HPDE6-E6E7 (cell line): Measurements from ENCODE around the gene MRPS14.
"Not testable (repeated sequence)": the region's sequence is repeated elsewhere in the genome, so short reads cannot be mapped to it uniquely, and the experiment has no call there.

Source experiments
- DNase-seq: peaks from one replicate; pipeline ENCODE4 v3.0.0; 2011; ENCODE audit warnings: missing footprints; ENCODE audit errors: extremely low spot score

MRPS14 gene

GRCh38 chr1:175023043-175023921 is at the start of gene MRPS14:
Gene MRPS14 (minus strand): TSS chr1:175023425. CDS start chr1:175023408, 17 bp downstream.
- DNase-seq: peak; percentile 91

DNA sequence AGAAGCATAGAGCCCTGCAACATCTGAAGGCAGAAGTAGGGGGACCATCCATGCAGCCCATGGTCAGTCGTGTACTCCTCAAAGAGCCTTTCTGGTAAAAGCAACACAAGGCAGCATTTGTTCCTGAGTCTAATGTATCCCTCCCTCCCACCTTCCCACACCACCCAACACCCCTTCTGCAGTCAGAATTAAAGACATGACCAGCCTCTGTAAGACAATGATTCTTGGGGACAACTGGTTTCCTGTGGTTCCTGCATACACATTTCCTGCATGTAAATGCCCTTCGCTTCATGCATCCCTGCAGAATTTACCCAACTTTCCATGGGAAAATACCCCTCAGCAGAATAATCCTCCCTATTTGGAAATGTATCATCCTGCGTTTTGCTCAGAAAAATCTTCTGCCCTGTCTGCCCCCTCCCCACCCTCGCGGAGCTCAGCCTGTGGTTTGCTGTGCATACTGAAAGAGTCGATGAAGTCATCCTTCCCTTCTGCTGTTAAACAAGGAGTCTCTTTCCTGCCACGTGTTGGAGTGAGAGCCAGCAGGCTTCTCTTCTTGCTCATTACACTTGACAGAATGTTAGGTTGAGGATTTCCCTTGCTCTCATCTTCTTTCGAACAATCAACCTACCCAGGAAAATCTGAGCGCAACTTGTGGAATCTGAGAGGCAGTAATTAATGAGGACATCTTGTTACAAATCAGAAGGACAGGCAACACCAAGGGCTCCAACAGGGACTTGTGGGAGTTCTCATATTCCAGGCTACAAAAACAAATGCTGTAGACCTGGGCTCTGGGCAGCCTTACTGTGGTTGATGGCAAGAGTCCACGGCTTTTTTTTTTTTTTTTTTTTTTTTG is 49.1 kb upstream of the MRPS14 start:
- DNase-seq: no peak

GRCh38 chr1:175071276-175071943 is 48.2 kb upstream of the MRPS14 start:
- no peak for DNase-seq

DNA sequence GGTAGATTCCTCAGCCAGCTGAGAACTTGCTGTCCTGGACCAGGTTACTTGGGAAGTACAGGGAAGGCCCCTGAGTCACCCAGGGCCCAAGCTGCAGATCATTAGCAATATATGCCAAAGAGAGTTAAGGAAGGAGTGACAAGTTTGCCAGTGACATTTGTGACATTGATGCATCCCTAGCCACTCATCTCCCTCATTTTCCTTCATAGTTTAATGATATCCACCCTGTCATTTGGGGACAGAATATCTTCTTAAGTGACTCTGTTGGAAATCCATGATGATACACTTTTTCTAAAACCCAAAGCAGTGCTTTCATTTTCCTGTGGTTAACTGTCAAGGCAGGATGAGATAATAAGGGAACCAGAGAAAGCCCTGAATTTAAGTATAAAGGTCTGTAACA is 47.6 kb upstream of the MRPS14 start:
- no peak for DNase-seq

GRCh38 chr1:175067362-175068106 is 44.3 kb upstream of the MRPS14 start, which contains the start of gene TNN:
Gene TNN (plus strand): TSS chr1:175067833. CDS start chr1:175077419, 9,586 bp downstream.
- no peak for DNase-seq

DNA sequence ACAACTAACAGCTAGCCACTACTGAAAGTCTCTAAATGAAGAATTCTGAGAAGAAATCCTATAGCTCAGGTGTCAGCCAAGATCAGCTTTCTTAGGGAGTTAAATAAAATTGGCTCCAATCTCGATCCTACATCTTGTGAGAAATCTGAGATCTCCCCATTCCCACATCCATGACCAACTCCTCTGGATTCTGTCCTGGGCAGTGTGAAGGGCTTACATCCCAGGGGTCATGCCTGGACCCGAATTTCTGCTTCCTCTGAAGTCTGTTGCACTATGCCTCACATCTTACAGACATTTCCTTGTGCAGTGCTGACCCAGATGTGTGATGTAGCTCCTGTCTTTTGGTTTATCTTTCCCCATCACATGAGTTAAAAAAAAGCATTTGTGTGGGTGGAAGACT is 39.6 kb upstream of the MRPS14 start:
- DNase-seq: no peak

GRCh38 chr1:175062339-175062738 is 39.1 kb upstream of the MRPS14 start:
- DNase-seq: no peak

GRCh38 chr1:175054736-175055135 is 31.5 kb upstream of the MRPS14 start:
- DNase-seq: no peak

GRCh38 chr1:175050992-175051391 is 27.8 kb upstream of the MRPS14 start:
- DNase-seq: no peak

- DNase-seq: no peak
Measured at GRCh38 chr1:175045519-175045918, 22.3 kb upstream of the MRPS14 start.

DNA sequence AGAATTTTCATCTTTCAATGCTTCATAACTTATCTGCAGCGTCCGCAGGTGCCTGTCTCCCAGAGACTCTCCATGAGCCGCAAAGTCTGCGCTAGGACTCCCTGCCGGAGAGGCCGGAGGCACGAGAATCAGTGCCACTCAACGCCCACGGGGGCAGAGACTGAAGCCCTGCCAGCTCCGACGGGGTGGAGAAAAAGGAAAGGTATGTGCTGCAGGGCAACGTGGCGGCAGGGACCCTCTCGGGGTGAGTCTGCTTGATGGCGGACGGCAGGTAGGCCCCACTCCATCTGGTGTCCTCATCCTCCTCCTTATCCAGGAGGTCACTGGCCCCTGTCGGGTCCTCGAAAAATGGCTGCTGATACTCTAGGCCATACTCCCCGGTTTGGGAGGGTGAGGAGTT is 21.9 kb upstream of the MRPS14 start:
- DNase-seq: no peak

- DNase-seq: not testable (repeated sequence)
Measured at GRCh38 chr1:175044591-175044990, 21.4 kb upstream of the MRPS14 start.

DNA sequence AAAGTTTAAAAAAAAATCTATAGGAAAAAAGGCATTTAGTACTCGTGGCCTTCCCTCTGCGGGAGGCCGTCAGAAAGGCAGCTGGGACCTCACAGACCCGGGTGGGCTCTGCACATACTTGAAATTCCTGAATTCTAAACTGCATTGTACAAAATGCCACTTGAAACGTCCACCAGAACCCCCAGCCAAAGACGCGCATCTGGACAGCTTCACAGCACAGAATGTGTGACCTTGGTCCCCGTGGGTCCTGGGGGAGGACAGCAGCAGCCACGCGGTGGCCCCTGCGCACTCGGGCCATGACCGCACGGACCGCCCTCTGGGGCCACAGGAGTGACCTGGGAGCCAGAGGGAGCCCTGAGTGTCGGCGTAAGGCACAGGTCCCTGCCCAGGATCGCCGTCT is 20.6 kb upstream of the MRPS14 start:
- no peak for DNase-seq

DNA sequence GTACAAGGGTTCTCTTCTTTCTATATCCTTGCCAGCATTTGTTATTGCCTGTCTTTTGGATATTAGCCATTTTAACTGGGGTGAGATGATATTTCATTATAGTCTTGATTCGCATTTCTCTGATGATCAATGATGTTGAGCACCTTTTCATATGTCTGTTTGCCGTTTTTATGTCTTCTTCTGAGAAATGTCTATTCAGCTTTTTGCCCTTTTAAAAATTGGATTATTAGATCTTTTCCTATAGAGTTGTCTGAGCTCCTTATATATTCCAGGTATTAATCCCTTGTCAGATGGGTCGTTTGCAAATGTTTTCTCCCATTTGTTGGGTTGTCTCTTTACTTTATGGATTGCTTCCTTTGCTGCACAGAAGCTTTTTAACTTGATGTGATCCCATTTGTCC is 19.4 kb upstream of the MRPS14 start:
- no peak for DNase-seq

GRCh38 chr1:175040324-175040879 is 17.2 kb upstream of the MRPS14 start:
- DNase-seq: no peak

GRCh38 chr1:175037416-175037815 is 14.2 kb upstream of the MRPS14 start:
- no peak for DNase-seq

DNA sequence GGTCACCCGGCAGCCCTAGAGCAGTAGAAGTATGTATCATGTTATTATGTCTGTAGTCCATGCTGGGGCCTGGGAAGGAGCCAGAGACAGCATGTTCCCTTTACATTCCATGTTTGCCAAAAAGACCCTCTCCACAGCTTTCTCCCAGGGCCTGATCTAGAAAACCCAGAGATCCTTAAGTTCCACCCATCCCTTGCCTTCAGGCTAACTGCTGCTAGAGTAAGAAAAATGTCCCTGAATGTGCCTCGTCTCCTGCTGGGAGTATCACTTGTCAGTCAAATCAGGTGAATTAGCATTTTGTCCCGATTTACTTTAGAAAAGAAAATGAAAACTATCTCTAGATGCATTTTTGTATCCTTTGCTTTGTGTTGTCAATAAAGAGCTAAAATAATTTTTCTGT is 13.3 kb upstream of the MRPS14 start:
- DNase-seq: no peak

DNA sequence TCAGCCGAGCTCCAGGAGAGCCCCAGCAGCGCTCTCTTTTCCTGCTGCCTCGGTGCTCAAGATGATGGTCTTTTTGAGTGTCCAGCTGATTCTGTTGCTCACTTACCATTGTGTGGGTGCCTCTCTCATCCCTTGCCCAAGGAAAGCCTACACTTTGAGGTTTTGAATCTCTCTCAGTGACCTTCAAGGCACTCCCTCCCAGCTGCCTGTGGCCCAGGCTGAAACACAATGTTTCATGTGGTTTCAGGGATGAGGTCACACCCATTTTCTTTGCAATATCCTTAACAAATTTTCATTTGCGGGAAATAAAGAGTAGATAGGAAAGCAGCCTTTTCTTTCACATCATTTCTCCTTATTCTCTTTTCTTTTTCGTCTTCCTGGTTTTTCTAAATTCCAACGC is 12.6 kb upstream of the MRPS14 start:
- DNase-seq: no peak

GRCh38 chr1:175034775-175035174 is 11.6 kb upstream of the MRPS14 start:
- no peak for DNase-seq

GRCh38 chr1:175033953-175034352 is 10.7 kb upstream of the MRPS14 start:
- DNase-seq: no peak

DNA sequence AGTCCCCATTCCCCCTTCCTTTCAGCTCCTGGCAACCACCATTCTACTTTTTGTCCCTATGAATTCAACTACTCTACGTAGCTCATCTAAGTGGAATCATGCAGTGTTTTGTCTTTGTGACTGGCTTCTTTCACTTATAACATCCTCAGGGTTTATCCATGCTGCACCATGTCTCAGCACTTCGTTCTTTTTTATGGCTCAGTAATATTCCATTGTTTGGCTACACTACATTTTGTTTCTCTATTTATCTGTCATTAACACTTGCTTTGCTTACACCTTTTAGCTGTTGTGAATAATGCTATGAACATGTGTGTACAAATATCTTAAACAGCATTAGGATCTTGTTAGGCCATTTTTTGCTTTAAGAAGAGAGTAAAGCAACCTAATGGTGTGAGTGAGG is 1.5 kb upstream of the MRPS14 start:
- no peak for DNase-seq
